HG03280 (cell line): ENCODE measurements around the gene RASGEF1B.
"Not testable (repeated sequence)": the region's sequence is repeated elsewhere in the genome, so short reads cannot be mapped to it uniquely, and the experiment has no call there.

Experiments
- ATAC-seq: cut with Tn5 transposase; IDR thresholded peaks from one replicate; pipeline ENCODE4 v1.9.1; 2021; ENCODE audit warnings: mild to moderate bottlenecking, moderate library complexity; ENCODE audit not compliant: unreplicated experiment

Gene RASGEF1B

GRCh38 chr4:81432825-81433224 lies 38.9 kb downstream of the RASGEF1B start:
- no peak for ATAC-seq

GRCh38 chr4:81431971-81432370 lies 39.7 kb downstream of the RASGEF1B start:
- no peak for ATAC-seq

- ATAC-seq, result no peak
These were observed 42.1 kb downstream of the RASGEF1B start for GRCh38 chr4:81429607-81430006.

- no peak for ATAC-seq
These were observed 42.7 kb downstream of the RASGEF1B start for GRCh38 chr4:81429031-81429430.

- ATAC-seq, result no peak
These were observed 43.7 kb downstream of the RASGEF1B start for GRCh38 chr4:81428002-81428401.

GRCh38 chr4:81427344-81427821 lies 44.3 kb downstream of the RASGEF1B start:
- no peak for ATAC-seq

GRCh38 chr4:81426770-81427289 lies 44.9 kb downstream of the RASGEF1B start:
- ATAC-seq, result no peak

- no peak for ATAC-seq
These were observed 46.6 kb downstream of the RASGEF1B start for GRCh38 chr4:81424816-81425755.

GRCh38 chr4:81424336-81424735 lies 47.4 kb downstream of the RASGEF1B start:
- no peak for ATAC-seq

GRCh38 chr4:81422595-81422994 lies 49.1 kb downstream of the RASGEF1B start:
- no peak for ATAC-seq

- ATAC-seq, result peak; percentile 98
These were observed 50.1 kb downstream of the RASGEF1B start for GRCh38 chr4:81421346-81422218.

- no peak for ATAC-seq
These were observed 53.1 kb downstream of the RASGEF1B start for GRCh38 chr4:81418572-81418971.

GRCh38 chr4:81412946-81413495 lies 58.7 kb downstream of the RASGEF1B start:
- no peak for ATAC-seq

- ATAC-seq, result no peak
These were observed 61.0 kb downstream of the RASGEF1B start for GRCh38 chr4:81410680-81411079.

- no peak for ATAC-seq
These were observed 61.9 kb downstream of the RASGEF1B start for GRCh38 chr4:81409836-81410235.

- ATAC-seq, result no peak
These were observed 63.4 kb downstream of the RASGEF1B start for GRCh38 chr4:81408341-81408740.

GRCh38 chr4:81407726-81408125 lies 64.0 kb downstream of the RASGEF1B start:
- no peak for ATAC-seq

GRCh38 chr4:81406481-81406880 lies 65.2 kb downstream of the RASGEF1B start:
- ATAC-seq, result not testable (repeated sequence)

GRCh38 chr4:81405900-81406401 lies 65.8 kb downstream of the RASGEF1B start:
- peak; percentile 82 for ATAC-seq

GRCh38 chr4:81404741-81405140 lies 67.0 kb downstream of the RASGEF1B start:
- no peak for ATAC-seq

- no peak for ATAC-seq
These were observed 67.4 kb downstream of the RASGEF1B start for GRCh38 chr4:81404294-81404693.
